Fibroblast of skin of left biceps (primary cell): Measurements from ENCODE around the gene OBSCN.
"Not testable (repeated sequence)": the region's sequence is repeated elsewhere in the genome, so short reads cannot be mapped to it uniquely, and the experiment has no call there.

Source experiments
- DNase-seq, 2 experiments: peaks; one replicate each; pipeline ENCODE4 v3.0.0-alpha.2; 2013; ENCODE audit warnings: low read depth in 2 of 2

OBSCN gene

GRCh38 chr1:228172591-228173527, 35.0 kb upstream of the OBSCN start:
- no peak for DNase-seq

- DNase-seq: not testable (repeated sequence)
Measured at GRCh38 chr1:228173528-228174481, 34.0 kb upstream of the OBSCN start.

DNA sequence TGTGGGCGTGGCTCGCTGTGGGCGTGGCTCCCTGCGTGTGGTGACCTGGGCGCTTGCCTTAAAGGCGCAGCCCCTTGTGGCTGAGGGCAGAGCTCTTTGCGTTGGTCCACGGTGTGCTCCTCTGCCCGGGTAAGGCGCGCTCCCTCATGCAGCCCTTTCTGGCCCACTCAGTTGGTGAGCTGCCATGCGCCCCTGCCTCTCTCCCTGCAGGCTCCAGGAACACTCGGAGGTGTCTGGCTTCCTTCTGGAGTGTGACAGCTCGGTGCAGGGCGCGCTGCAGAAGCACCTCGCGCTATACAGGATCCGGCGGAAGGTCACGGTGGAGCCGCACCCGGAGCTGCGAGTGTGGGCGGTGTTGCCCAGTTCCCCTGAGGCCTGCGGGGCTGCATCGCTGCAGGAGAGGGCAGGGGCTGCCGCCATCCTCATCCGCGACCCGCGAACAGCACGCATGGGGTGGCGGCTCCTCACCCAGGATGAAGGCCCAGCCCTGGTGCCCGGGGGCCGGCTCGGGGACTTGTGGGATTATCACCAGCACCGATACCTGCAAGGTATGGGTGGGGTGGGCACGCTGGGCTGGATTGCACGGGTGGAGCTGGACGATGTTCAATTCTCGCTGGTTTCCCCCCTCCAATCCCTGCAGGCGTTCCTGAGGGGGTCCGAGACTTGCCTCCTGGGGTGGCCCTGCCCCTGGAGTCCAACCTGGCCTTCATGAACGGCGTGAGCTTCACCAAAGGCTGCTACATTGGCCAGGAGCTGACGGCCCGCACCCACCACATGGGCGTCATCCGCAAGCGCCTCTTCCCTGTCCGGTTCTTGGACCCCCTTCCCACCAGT, 33.1 kb upstream of the OBSCN start:
- no peak for DNase-seq

- no peak for DNase-seq
Measured at GRCh38 chr1:228175316-228176023, 32.4 kb upstream of the OBSCN start.

DNA sequence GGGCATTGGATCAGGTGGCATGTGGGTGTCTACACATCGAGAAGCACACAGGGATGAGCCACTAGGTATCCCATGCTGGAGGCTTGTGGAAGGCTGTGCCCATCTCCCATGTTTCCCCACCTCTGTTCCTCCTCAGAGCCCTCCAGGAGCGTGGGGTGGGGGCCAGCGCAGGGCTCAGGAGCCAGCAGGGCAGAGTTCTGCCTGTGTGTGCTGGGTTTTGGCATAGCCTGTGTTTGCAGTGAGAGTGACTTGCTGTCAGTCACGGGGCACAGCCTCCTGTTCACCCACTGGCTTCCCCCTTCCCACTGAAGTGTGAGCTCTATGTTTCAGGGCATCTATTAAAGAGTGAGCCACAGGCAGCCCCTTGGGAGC, 31.8 kb upstream of the OBSCN start:
- no peak for DNase-seq

GRCh38 chr1:228176461-228177182, 31.2 kb upstream of the OBSCN start:
- DNase-seq: no peak

GRCh38 chr1:228177183-228177475, 30.7 kb upstream of the OBSCN start:
- DNase-seq: no peak

DNA sequence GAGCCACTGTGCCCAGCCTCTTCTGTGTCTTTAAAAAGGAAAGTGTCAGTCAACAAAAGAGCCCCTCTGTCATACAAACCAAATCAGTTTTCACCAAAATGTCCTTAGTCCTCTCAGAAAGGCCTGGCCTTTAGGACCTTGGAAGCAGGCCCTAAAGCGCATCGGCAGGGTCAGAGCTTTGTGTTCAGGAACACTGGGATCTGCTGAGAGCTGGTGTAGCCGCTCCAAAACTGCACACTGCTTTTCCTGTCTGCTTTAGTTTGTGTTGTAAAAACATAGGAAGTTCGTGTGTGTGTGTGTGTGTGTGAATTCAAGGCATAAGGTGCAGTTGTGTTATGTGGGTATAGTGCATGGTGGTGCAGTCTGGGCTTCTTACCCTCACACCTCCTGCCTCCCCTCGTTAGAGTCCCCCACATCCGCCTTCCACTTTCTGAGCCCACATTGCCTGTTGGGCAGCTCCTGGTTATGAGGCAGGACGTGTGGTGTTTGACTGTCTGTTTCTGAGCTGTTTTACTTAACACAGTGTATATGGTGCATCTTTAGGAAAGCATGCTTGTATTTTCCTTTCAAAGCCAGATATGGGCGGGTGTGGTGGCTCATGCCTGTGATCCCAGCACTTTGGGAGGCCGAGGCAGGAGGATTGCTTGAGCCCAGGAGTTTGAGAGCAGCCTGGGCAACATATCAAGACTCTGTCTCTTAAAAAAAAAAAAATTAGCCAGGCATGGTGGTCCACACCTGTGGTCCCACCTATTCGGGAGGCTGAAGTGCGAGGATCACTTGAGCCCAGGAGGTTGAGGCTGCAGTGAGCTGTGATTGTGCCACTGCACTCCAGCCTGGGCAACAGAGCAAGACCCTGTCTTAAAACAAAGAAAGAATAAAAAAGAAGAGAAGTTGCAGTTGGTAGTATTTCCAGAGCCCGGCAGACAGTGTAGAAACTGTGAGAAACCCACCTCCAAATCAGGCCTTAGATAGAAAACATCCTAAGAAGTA, 29.8 kb upstream of the OBSCN start:
- no peak for DNase-seq

DNA sequence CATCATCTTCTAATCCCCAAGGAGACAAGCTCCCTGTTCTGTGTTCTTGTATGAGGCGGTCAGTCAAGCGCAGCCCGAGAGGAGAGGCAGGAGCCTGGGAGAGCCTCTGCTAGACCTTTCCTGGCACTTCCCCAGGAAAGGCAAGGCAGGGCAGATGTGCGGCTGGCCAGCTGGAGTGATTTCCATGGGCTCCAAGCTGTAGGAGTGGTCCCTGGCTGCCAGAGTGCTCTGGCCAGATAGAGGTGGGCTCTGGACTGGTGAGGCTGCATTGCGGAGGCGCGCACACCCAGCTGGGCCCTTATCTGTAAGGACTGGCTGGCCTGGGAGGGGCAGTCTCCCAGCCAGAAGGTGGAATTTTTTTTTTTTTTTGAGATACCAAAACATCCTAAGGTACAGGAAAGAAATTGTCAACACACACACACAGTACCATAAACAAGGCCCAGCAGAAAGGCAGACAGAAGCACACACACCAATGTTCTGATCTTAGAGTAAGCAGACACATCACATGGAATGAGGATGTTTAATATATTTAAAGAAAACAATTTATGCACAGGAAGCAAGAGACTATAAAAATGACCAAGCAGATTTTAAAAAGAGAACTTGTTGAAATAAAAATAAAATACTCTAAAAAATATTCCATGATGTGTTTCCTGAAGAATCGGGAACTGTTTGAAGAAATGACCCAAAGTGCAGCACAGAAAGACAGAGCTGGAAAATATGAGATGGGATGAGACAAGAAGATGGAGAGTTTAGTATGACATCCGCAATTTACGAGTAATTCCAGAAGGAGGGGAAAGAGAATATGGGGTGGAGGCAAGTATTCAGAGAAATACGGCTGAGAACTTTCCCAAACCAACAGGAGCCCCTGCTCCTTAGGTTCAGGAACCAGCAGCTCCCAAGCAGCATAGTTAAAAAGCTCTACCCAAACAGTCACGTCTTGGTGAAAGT, 28.8 kb upstream of the OBSCN start:
- DNase-seq: no peak

DNA sequence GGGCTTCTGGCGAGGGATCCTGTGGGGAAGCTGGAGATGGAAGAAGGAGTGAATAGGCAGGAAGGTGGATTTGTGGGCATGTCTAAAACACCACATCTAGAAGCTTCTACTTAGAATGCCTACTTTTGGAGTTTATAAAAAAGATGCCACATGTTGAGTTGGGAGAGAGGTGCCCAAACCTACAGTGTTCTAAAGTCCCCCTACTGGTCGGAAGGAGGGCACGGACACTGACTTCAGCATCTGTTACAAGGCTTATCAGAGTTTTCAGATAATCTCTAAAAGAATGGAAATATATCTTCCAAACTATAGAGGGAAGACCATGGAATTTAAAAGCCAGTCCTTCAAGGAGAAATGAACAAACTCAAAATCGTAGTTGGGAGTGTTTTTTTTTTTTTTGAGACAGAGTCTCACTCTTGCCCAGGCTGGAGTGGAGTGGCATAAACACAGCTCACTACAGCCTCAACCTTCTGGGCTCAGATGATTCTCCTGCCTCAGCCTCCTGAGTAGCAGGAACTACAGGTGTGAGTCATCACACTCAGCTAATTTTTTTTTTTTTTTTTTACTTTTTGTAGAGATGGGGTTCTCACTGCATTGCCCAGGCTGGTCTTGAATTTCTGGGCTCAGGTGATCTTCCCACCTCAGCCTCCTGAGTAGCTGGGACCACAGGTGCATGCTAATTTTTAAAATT, 27.4 kb upstream of the OBSCN start:
- DNase-seq: no peak

DNA sequence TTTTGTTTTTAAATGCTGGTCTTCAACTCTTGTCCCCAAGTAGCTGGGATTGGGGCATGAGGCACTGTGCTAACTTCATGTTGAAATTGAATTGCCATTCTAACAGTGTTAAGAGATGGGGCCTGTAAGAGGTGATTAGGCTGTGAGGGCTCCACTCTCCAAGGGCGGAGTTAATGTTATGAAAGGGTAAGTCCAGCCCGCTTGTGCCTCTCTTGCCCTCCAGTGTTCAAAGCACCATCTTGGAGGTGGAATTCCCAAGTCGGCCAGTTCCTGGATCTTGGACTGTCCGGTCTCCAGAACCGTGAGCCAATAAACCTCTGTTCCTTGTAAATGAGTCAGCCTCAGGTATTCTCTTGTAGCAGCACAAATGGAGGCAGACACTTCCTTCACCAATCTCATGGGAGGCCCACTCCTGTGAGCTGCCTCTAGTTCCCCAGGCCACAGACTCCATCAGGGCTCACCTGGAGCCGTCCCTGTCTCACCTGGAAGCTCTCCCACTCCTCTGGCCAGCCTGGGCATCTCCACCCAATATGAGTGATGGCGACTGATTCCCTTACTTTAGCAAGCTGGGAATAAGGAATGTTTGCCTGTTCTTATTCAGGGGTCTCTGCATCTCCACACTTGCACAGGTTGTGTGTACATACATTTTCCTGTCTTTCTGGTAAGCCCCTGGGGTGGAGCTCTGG, 26.7 kb upstream of the OBSCN start:
- DNase-seq: no peak

DNA sequence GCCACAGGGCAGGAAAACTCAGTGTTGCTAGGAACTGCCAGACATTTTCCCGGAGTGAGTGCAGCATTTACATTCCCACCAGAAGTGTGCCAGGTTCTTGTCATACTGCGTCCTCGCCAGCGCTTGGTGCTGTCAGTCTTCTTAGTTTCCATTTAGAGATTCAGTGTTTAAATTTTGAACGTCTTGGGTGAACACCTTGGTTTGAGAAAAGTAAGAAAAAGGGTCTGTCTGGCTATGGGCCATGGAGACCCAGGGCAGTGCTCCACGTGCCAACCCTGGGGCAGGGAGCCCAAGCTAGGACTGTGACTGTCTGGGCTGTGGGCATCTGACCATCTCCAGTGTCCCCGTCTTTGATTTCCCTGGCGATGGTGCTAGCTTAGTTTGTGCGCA, 26.2 kb upstream of the OBSCN start:
- DNase-seq: no peak

DNA sequence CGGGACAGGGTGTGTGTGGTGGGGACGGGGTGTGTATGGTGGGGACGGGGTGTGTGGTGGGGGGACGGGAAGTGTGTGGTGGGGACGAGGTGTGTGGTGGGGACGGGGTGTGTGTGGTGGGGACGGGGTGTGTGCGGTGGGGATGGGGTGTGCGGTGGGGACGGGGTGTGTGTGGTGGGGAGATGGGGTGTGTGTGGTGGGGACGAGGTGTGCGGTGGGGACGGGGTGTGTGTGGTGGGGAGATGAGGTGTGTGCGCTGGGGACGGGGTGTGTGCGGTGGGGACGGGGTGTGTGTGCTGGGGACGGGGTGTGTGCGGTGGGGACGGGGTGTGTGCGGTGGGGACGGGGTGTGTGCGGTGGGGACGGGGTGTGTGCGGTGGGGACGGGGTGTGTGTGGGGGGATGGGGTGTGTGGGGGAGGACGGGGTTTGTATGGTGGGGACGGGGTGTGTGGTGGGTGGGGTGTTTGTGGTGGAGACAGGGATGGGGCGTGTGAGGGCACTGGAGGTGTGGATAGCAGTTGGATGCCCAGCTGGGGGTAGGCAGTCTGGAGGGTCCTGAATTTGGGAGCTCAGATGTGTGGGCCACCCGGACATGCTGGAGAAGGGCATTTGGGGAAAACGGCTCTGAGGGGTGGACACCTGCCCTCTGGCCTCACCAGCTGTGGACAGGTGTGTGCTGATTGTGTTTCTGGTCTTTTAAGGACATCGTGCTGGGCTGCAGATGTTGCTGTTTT, 25.4 kb upstream of the OBSCN start:
- no peak for DNase-seq

- no peak for DNase-seq
Measured at GRCh38 chr1:228184152-228184551, 23.7 kb upstream of the OBSCN start.

- no peak for DNase-seq
Measured at GRCh38 chr1:228185641-228185965, 22.2 kb upstream of the OBSCN start.

GRCh38 chr1:228188249-228188648, 19.6 kb upstream of the OBSCN start:
- not testable (repeated sequence) for DNase-seq
